ENCODE data around the gene IL9.

DNA sequence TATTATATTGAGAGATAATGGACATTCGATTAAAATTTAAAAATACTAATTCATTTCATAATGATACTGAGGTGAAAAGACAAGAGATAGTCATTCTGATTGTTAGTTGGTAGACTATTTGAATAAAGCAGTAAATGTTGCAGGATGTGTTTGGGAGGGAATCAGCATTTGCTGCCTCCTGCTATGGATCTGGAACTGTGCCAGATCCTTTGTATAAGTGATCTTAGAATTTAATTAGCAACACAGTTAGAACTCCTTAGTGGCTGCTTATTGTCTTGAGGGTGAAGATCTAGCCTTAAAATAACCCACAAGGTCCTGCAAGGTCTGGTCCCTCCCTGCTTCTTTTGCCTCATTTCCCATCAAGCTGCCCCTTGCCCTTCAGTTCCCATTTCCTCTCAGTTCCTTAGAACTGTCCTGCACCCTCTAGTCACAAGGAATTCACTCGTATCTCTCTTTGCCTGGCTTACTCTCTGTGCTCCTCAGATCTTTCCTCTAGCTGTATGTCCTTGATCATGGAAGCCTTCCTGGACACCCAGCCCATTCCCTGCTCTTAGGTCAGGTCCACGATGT, 46.6 kb upstream of the IL9 start:
- no peak for TF ChIP-seq POLR2A (IDR thresholded peaks at IDR 0.05)
- TF ChIP-seq, protein P1, sequence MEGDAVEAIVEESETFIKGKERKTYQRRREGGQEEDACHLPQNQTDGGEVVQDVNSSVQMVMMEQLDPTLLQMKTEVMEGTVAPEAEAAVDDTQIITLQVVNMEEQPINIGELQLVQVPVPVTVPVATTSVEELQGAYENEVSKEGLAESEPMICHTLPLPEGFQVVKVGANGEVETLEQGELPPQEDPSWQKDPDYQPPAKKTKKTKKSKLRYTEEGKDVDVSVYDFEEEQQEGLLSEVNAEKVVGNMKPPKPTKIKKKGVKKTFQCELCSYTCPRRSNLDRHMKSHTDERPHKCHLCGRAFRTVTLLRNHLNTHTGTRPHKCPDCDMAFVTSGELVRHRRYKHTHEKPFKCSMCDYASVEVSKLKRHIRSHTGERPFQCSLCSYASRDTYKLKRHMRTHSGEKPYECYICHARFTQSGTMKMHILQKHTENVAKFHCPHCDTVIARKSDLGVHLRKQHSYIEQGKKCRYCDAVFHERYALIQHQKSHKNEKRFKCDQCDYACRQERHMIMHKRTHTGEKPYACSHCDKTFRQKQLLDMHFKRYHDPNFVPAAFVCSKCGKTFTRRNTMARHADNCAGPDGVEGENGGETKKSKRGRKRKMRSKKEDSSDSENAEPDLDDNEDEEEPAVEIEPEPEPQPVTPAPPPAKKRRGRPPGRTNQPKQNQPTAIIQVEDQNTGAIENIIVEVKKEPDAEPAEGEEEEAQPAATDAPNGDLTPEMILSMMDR (IDR thresholded peaks at IDR 0.05), result no peak
